Frontal cortex (tissue), 4 donors: Measurements from ENCODE around the gene THSD7A. TPM values are rescaled to one million over a fixed set of nuclear protein-coding genes. Genes with fewer than 3 reads are reported as not detected.
A peak's percentile ranks its signal among the peaks of the same experiment; 100 is the strongest.

Experiments
- DNase-seq, 2 donors: peaks; one replicate each; pipeline ENCODE4 v3.0.0; 2012; ENCODE audit warnings: low spot score in 2 of 2
- FAIRE-seq: peaks from 2 replicates; lab custom pipeline; 2012; peaks lifted over from hg19 to GRCh38; lab: Jason Lieb, UNC
- total RNA-seq: library from RNA; depleted of rRNA; stranded (reverse); fragments of >200 nt; gene quantifications from one replicate; pipeline ENCODE4 v1.2.3, GENCODE V29; 2014
- donor health status: control.
- donor health status: control.
- donor health status: control.

THSD7A gene
- total RNA-seq, 1 donor from 2014 or later = 34.6 TPM

GRCh38 chr7:11437994-11438393, 394.0 kb downstream of the THSD7A start:
- FAIRE-seq (no peak), DNase-seq (no peak)

GRCh38 chr7:11436773-11437524, 395.0 kb downstream of the THSD7A start:
- no peak for DNase-seq
- FAIRE-seq = no peak

DNA sequence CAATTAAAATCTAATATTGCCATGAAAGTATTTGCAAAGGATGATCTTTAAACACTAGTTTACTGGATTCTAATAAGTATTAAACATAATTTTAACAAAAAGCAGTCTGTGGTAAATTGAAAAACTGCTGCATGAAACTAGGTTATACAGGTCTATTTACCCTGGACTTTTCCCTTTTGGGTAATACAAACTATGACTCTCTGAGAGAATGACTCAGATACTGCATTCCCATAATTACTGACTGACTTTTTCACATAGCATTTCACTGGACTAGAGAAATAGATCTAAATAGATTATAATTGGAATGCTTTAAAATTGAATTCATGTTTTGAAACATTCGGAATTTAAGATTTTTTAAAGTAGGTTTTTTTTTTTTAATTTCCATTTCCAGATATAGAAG, 395.7 kb downstream of the THSD7A start:
- FAIRE-seq = peak; percentile 31

DNA sequence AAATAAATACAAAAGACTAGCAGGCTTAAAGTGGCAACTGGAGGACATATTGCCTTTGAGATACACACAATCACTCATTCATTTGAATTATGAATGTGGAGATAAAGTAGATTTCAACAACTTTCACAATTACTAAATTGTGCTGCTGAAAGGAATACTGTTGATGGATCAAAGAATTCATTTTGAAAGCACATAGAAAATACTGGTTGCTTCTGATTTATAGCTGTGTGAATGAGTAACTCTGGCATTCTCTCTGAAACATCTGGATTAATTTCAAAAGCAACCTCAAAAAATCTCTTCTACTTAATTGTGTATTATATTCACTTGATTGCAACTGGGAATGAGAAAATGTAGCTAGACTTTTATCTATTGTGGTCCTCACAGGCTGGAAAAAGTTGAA, 397.6 kb downstream of the THSD7A start:
- FAIRE-seq (no peak), DNase-seq (no peak)

More for the DNA sequence above, 395.7 kb downstream of the THSD7A start:
- no peak for DNase-seq

DNA sequence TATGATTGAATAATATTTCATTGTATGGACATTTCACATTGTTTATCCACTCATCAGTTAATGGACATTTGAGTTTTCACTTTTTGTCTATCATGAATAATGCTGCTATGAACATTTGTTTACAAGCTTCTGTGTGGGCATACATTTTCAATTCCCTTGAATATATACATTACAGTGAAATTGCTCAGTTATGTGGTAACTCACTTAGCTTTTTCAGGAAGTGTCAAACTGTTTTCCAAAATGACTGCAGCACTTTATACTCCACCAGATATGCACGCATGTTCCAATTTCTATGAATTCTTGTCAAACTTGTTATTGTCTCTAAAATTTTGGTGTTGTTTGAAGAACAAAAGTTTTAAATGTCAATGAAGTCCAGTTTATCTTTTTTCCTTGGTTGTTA, 401.2 kb downstream of the THSD7A start:
- FAIRE-seq (no peak), DNase-seq (no peak)

DNA sequence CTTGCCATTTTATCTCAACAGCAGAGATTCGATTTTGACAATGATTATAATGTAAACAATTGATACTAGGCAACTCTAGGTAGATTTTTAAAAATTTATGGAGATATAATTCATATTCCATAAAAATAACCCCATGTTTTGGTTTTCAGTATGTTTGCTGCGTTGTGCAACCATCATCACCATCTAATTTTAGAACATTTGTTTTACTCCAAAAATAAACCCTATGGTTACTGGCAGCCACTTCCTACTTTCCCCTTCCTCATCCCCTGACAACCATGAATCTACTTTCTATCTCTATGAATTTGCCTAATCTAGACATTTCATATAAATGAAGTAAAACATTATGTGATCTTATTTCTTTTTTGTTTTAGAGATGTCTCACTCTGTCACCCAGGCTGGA, 401.9 kb downstream of the THSD7A start:
- FAIRE-seq = no peak

GRCh38 chr7:11428877-11429581, 403.0 kb downstream of the THSD7A start:
- no peak for FAIRE-seq
- no peak for DNase-seq

More for the DNA sequence above, 401.9 kb downstream of the THSD7A start:
- DNase-seq = no peak

DNA sequence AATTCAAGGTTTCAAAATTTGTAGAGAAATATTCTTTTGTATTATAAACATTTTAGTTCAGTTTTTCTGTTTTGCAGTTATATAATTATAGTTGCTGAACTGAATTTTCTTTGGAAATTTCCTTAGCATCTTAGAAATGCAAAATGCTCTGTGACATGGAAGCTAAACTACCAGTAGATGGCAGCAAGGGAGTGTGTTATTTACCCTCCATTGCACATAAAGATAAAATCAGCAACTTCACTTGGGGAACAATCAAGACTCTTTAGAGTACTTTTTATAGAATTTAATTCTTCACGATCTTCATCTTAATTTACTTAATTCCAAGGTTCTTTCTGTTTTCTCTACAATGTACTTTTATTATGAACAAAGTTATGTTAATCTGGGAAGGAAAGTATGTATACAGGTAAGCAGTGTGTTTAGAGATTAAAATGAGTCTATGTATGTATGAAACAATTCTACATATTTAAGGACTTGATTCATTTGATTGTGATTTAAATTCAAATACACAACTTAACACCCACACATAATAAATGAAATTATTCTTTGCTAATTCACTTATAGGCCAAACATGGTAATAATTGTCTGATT, 404.2 kb downstream of the THSD7A start:
- peak; percentile 96 for FAIRE-seq
- DNase-seq = peak; percentile 22 to 48

DNA sequence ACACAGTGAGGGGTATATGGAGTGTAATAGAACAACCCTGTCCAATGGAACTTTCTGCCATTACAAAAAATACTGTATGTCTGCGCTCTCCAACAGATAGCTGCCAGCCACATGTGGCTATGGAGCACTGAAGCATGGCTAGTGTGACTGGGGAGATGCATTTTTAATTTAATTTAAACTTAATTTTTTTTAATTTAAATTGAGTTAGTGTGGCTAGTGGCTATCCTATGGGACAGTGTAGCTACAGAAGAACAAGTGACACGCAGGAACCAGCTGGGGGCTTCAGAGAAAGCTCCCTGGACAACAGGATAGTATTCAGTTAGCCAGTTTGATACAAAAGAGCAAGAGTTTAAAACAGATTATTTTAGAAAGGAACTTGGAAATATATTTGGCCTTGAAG, 408.0 kb downstream of the THSD7A start:
- FAIRE-seq (no peak), DNase-seq (no peak)

- DNase-seq (no peak), FAIRE-seq (no peak)
These were observed 411.9 kb downstream of the THSD7A start for GRCh38 chr7:11420049-11420448.

DNA sequence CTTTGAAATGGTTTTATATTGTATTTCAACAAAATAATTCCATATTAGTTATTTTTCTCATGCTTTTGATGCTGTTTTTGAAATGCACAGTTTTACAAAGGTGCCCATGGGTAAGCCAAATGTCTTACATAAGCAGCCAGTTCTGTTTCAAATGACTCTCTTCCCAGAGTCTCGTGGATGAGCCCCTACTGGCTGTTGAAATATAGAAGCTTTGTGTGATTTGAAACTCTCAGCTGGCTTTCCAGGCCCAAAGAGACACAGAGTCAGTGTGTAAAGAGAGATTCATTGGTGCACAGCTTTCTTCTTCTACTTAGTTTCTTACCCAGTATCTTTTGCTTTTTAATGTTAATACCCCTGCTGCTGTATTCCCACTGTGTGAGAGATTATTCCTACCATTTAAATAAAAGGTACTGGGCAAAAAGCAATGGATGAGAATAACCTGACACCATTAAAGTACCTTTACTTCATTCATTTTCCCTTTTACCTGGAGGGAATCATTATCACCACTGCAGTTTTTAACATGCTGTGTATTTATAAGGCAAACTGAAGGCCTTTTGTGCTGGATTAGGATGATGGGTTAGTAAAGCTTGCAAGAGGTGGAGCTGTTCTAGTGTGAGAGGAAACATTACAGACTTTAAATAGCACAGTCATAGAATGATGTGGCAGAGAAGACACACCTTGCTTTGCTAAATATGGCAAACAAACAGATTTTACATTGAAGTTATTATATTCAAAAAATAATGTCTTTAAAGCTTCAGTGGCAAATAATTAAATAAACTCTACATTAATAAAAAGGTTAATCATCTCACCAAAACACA, 415.1 kb downstream of the THSD7A start:
- DNase-seq = no peak
- no peak for FAIRE-seq

DNA sequence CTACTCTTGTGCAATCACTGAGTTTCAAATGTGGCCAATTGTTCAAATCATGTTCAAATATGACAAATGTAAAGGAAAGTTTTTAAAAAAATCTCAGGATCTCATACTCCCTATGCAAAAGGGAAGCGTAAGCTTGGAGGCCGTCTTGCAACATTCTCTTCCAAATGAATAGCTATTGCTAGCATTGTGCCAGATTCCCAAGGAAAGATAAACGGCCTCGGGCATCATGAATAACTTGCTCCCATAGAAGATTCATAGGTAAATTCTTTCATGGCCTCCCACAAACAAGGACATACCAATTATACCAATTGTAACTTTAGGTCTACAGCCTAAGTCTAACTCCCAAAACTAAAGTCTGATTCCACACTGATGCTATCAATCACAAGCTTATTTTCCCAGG, 416.9 kb downstream of the THSD7A start:
- FAIRE-seq (no peak), DNase-seq (no peak)

- FAIRE-seq = no peak
These were observed 418.1 kb downstream of the THSD7A start for GRCh38 chr7:11413901-11414300.

DNA sequence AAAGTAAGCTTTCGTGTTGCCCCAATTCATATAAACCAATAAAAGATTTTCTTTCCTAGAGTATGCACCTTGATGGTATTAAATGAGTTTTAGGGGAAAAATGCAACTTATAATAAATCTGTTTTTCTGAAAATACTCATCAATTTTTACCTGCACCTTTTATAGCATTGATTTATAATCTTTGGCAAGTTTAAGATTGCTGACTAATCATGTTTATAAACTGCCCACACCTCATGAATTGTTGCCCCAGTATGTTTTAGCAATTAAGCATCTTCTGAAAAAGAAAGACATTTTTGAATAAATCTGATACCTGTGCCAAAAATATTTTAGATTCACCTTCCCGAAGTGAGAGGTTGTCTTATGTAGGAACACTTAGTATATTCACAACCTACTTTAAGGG, 420.0 kb downstream of the THSD7A start:
- DNase-seq (no peak), FAIRE-seq (no peak)

More at GRCh38 chr7:11413901-11414300, 418.1 kb downstream of the THSD7A start:
- no peak for DNase-seq

DNA sequence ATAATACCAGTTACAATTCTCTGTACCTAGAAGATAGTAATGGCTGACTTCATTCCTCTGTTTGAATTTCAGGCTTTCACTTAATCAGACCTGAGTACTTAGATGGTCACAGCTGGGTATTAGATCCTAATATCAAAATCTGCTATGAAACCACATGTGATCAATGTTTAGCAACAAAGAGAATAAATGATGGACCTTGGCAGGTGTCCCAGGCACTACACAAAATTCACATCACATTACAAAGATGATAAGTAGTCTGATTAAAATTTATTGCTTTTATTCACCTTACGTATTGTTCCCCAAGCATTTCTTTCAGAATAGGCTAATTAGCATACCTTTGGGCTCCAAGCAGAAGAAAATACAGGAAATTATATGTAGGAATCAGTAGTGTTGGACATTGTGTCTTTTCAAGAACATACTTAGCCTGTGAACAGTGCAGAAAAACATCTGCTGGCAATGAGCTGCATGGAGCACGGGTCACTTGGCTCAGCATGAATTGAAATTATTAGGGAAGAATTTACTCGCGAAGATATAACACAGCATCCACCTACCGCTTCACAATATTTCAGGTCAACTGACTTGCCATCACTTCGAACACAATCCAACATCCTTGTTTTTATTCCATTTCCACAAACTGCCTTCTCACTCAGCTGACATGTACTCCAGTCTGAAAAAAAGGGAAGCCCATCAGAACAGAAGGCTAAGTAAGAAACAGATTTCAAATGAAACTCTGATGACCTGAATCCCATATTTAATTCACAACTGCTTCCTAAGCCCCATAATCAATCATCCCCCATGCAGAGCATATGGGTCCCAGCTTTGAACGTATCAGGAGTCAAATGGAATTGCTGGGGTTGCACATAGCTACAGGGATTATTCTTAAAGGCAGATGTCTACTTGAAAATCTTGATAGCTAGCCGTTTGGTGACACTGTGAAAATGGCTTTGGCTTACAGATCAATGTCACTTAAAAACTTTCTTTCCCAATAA, 421.0 kb downstream of the THSD7A start:
- DNase-seq = no peak
- no peak for FAIRE-seq

DNA sequence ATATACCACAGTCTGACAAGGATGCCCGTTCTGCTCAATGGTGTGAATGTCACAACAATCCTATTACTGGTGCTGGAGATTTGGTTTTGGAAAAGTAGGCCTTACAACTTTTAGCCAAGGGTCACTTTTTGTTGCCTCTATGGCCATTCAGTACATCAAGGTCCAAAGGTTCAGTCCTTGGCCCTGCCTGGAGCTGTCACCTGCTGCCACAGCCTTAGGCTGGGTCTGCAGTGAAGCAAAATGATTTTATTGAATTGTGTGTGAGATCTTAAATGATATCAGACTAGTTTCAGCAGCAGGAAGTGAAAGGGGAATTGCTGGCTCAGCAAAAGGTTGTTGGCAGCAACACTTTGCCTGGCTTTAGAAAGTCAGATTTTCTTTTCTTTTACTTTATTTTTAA, 427.6 kb downstream of the THSD7A start:
- DNase-seq (no peak), FAIRE-seq (no peak)

DNA sequence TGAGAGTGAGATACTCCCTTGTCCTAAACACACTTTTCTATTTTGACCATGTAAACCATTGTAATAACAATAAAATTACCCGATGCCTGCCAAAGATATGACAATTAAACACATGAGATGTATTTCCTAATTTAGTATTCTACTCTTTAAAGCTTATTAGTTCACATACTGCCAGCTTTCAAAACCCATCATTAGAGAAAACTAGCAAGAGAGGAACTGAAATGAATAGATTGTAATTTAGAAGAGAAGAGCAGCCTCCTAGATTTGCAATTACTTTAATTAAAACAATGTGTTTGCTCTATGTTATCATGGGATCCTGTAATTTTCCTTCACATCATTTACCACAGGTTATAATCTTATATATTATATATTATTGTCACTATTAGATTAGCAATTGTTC, 428.2 kb downstream of the THSD7A start:
- DNase-seq = no peak
- no peak for FAIRE-seq

GRCh38 chr7:11394438-11394837, 437.6 kb downstream of the THSD7A start:
- FAIRE-seq = no peak
- no peak for DNase-seq

DNA sequence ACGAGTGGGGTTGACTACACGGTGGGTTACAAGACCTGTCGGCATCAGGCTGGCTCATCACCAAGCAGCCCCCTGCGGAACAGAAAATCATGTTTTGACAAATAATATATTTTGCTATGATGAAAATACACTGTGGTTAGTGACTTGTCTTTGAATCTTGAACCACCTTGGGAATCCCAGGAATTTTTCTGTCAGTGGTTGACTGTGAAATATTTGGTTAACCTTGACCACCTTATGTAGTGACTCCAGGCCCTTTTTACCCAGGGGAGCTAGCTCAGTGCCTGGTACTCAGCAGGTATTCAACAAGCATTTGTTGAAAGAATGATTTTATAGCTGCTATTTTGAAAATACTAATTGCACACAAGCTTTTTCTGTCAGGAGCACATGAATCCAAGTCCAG, 452.4 kb downstream of the THSD7A start:
- DNase-seq (no peak), FAIRE-seq (no peak)
